K562 (cell line): Measurements from ENCODE around the gene ALOX5. TPM values are rescaled to one million over a fixed set of nuclear protein-coding genes. Genes with fewer than 3 reads are reported as not detected.

ENCODE experiments used
- ATAC-seq: fragments of 200-7000 bp; cut with Tn5 transposase; 3 replicates; pipeline ENCODE4 v1.9.1; 2020; ENCODE audit warnings: moderate library complexity
- BruUV-seq: library from RNA; stranded (reverse); fragments of 400-500 nt; replicated peaks from 2 replicates; lab custom pipeline; 2021; lab: Mats Ljungman, UMichigan
- CTCF ChIA-PET: fragments of 300-600 bp; formaldehyde crosslinking; extraction: SDS; loops from one replicate; lab custom pipeline; 2021; ENCODE audit warnings: low intra/inter-chr PET ratio; lab: Yijun Ruan, JAX
- POLR2A ChIA-PET: fragments of 300-600, 350-650 bp; sonication (Branson Sonifier 250); formaldehyde crosslinking; extraction: SDS; loops from one replicate; lab custom pipeline; 2021; ENCODE audit warnings: antibody characterized with exemption, inconsistent platforms; lab: Yijun Ruan, JAX
- DNase-seq, 4 experiments: peaks; one replicate each; pipeline versions ENCODE4 v3.0.0 to v3.0.0-alpha.2; 2011 to 2018; ENCODE audit warnings: low spot score in 3 of 4, mixed read lengths in 3 of 4; ENCODE audit errors: extremely low read depth in 1 of 4
- FAIRE-seq: peaks from 2 replicates; lab custom pipeline; 2011; peaks lifted over from hg19 to GRCh38; lab: Jason Lieb, UNC
- H2AFZ ChIP-seq: 2 replicates; pipeline ENCODE4 v1.6.0; 2011; ENCODE audit warnings: low read depth, low read length, control low read depth, inconsistent platforms
- H3K27ac ChIP-seq: fragments of 200-600 bp; 3 replicates; pipeline ENCODE4 v1.8.0; 2011; ENCODE audit warnings: low read depth, mild to moderate bottlenecking, control low read depth, inconsistent platforms, low read length, moderate library complexity, mixed read lengths; ENCODE audit errors: extremely low read depth
- H3K27me3 ChIP-seq, 2 experiments: fragments of 300-600 bp in 1 of 2; 2 replicates in 1 of 2; 3 replicates in 1 of 2; pipeline versions ENCODE4 v1.6.0 to v1.8.0; 2011; ENCODE audit warnings: inconsistent platforms in 2 of 2, low read length in 2 of 2, mild to moderate bottlenecking in 1 of 2, mixed read lengths in 1 of 2, moderate library complexity in 1 of 2; ENCODE audit not compliant: control insufficient read depth in 2 of 2, insufficient read depth in 2 of 2
- H3K36me3 ChIP-seq: fragments of 300-600 bp; 3 replicates; pipeline ENCODE4 v1.8.0; 2011; ENCODE audit warnings: mild to moderate bottlenecking, low read length, inconsistent platforms; ENCODE audit not compliant: control insufficient read depth, insufficient read depth
- H3K4me1 ChIP-seq, 2 experiments: fragments of 200-600 bp in 1 of 2; replicated peaks in 1 of 2; 2 replicates in 1 of 2; 3 replicates in 1 of 2; pipeline versions ENCODE4 v1.5.1 to v1.8.0; 2011; ENCODE audit warnings: inconsistent platforms in 2 of 2, low read length in 2 of 2, mild to moderate bottlenecking in 1 of 2, mixed read lengths in 1 of 2, moderate library complexity in 1 of 2; ENCODE audit not compliant: control insufficient read depth in 2 of 2, insufficient read depth in 2 of 2
- H3K4me2 ChIP-seq: 2 replicates; pipeline ENCODE4 v1.6.1; 2011; ENCODE audit warnings: low read length, control low read depth, inconsistent platforms, mixed read lengths; ENCODE audit not compliant: insufficient read depth
- H3K4me3 ChIP-seq: fragments of 200-600 bp; sonication (generic), shearing (Covaris generic); 2 replicates; pipeline ENCODE4 v1.5.1; 2016; ENCODE audit warnings: control low read depth, inconsistent platforms
- H3K79me2 ChIP-seq: fragments of 200-600 bp; 3 replicates; pipeline ENCODE4 v1.8.0; 2011; ENCODE audit warnings: low read length, inconsistent platforms; ENCODE audit not compliant: control insufficient read depth, insufficient read depth
- H3K9ac ChIP-seq, 2 experiments: 2 replicates each; pipeline versions ENCODE4 v1.6.0 to v1.6.1; 2011; ENCODE audit warnings: low read depth in 2 of 2, low read length in 2 of 2, control low read depth in 1 of 2, inconsistent platforms in 1 of 2, mild to moderate bottlenecking in 1 of 2, mixed read lengths in 1 of 2; ENCODE audit not compliant: insufficient read depth in 1 of 2
- H3K9me1 ChIP-seq: one replicate; pipeline ENCODE4 v1.6.0; 2011; ENCODE audit warnings: inconsistent platforms, mild to moderate bottlenecking, low read length, moderate library complexity; ENCODE audit not compliant: control insufficient read depth, insufficient read depth
- H3K9me3 ChIP-seq: replicated peaks from 2 replicates; pipeline ENCODE4 v1.5.1; 2011; ENCODE audit warnings: low read depth, low read length, inconsistent platforms; ENCODE audit not compliant: control insufficient read depth, insufficient read depth
- H4K20me1 ChIP-seq: replicated peaks from 2 replicates; pipeline ENCODE4 v1.6.1; 2011; ENCODE audit warnings: low read length, inconsistent platforms, mixed read lengths; ENCODE audit not compliant: control insufficient read depth, insufficient read depth
- FOXJ2 ChIP-seq: fragments of 200-800 bp; sonication (Bioruptor generic); IDR thresholded peaks from 2 replicates; pipeline ENCODE4 v1.6.1; 2016; ENCODE audit warnings: missing genetic modification characterization, missing compliant biosample characterization
- NELFE ChIP-seq: IDR thresholded peaks from 2 replicates; pipeline ENCODE4 v1.6.1; 2011; ENCODE audit warnings: mild to moderate bottlenecking; ENCODE audit not compliant: insufficient read depth, insufficient read length
- NUFIP1 ChIP-seq: fragments of 450-650 bp; IDR thresholded peaks from 2 replicates; pipeline ENCODE4 v1.6.1; 2018; ENCODE audit not compliant: partially characterized antibody
- POLR2B ChIP-seq: fragments of 450-650 bp; IDR thresholded peaks from 2 replicates; pipeline ENCODE4 v1.6.1; 2018; ENCODE audit warnings: low read depth; ENCODE audit not compliant: partially characterized antibody
- POLR2G ChIP-seq: fragments of 200-400 bp; formaldehyde crosslinking; IDR thresholded peaks from 2 replicates; pipeline ENCODE4 v1.6.1; 2017; ENCODE audit warnings: low read depth, mild to moderate bottlenecking, antibody characterized with exemption, low read length, moderate library complexity
- RBM22 ChIP-seq: fragments of 200-400 bp; formaldehyde crosslinking; IDR thresholded peaks from 2 replicates; pipeline ENCODE4 v1.6.1; 2018; ENCODE audit warnings: low read length, low read depth; ENCODE audit not compliant: poor library complexity, severe bottlenecking
- ZNF830 ChIP-seq: fragments of 250-450 bp; sonication (Bioruptor Pico); IDR thresholded peaks from 2 replicates; pipeline ENCODE4 v1.5.0; 2021; ENCODE audit warnings: mild to moderate bottlenecking
- WGBS: fragments of 100-300 bp; shearing (Covaris generic); methylation state at CpG from one replicate; pipeline ENCODE4 v1.1.6; 2016; ENCODE audit warnings: low coverage, mixed read lengths; ENCODE audit not compliant: insufficient coverage; ENCODE audit errors: missing lambda C conversion rate; 5-methylcytosine and 5-hydroxymethylcytosine counted together
- in situ Hi-C: fragments of 300-500 bp; cut with MboI; formaldehyde crosslinking; loops from 4 replicates; pipeline ENCODE4 v1.15.0; 2018; ENCODE audit warnings: inconsistent platforms, mixed read lengths
- intact Hi-C: fragments of 100-400 bp; cut with micrococcal nuclease; formaldehyde crosslinking; loops from 2 replicates; pipeline ENCODE4 v1.14.2; 2022
- polyA plus RNA-seq, 8 experiments: library from polyadenylated mRNA; depleted of rRNA in 4 of 8; stranded (reverse) in 5 of 8; unstranded in 3 of 8; fragments of >200 nt; fragmentation: Nextera tagmentation in 2 of 8; fragmentation: Illumina TruSeq in 1 of 8; extraction: Ambion mirVana in 2 of 8; extraction: Trizol in 1 of 8; gene quantifications; 2 replicates each; pipeline versions ENCODE4 v1.2.1 to v1.2.3, GENCODE V29; 2011 to 2014; ENCODE audit warnings: inconsistent platforms in 1 of 8, missing spikeins in 1 of 8
- total RNA-seq, 7 experiments: library from RNA; depleted of rRNA in 6 of 7; stranded (reverse); fragments of >200 nt in 6 of 7; fragmentation: Illumina TruSeq in 2 of 7; extraction: Trizol in 2 of 7; gene quantifications; 2 replicates each; pipeline versions ENCODE4 v1.2.1 to v1.2.3, GENCODE V29; 2011 to 2021; ENCODE audit warnings: low replicate concordance in 1 of 7

The ALOX5 gene
- total and polyA plus RNA-seq, 9 of the 15 experiments (the other 6 are each of a cell fraction or from before 2014, with no cell fraction given), result 0.10 to 2.4 (median 1.4) TPM

DNA sequence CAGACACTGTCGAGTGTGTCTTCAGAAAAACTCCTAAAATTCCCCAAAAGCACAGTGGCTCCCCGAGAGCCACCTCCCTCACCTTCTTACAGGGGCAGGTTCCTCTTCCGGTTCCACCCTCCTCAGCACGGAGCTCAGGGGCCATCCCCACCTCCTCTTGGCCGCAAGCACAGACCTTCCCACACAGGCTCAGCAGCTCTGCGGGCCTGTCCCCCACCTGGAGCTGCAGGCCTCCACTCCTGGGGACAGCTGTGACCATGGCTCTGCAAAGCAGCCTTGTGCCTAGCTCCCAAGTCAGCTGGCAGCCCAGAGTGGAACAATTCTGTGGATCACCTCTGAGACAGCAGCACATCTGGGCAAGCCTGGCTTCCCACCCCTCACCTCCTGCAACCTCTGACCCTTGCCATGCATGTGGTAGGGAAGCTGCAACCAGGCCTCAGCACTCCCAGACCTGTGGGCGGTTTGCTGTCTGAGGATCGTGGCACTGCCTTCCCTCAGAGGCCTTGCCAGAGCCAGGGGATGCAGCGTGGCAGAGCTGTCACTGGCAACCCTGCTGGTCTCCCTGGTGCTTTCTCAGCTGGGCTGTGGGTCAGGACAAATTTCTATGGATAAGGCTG, 79.7 kb downstream of the ALOX5 start:
- CTCF ChIA-PET, result no interaction called here
- peaks cover 0 to 8% of the 10 kb centered on the region in 2 experiments; a peak in 2 of 5 replicates for H3K4me1 ChIP-seq
- FAIRE-seq (no peak), DNase-seq (no peak), ATAC-seq (peak; percentile 51)
- no peaks in the 10 kb centered on the region for H3K9me3 ChIP-seq
- H3K27ac ChIP-seq, result no peak overlapping the region
- no peak for TF ChIP-seq POLR2B
- no peak for TF ChIP-seq FOXJ2
- no peak for TF ChIP-seq NUFIP1
- no peak for TF ChIP-seq NELFE
- TF ChIP-seq POLR2G, result peak; percentile 50
- TF ChIP-seq RBM22, result peak; percentile 14
- no peak for TF ChIP-seq ZNF830 (CRISPR knock-in tag)
- WGBS, result 62% methylated on average over 8 of the region's 9 CpGs
- H3K27me3 ChIP-seq, result no peaks in the 10 kb centered on the region
- intact Hi-C loops, result no loop called here
- no TSS peak for BruUV-seq
- peak overlapping the region in 1 of 2 experiments; percentile 75; a peak in 2 of 4 replicates for H3K9ac ChIP-seq
- in situ Hi-C loops, result no loop called here
- POLR2A ChIA-PET, result interaction anchor here (0.6 to 1.3 kb wide), 3 partner anchors 11 to 212 kb away, joined by 3 to 5 read pairs (median 4); no protein-coding TSS in a partner anchor
- peaks cover 24% of the 10 kb centered on the region; the same call in 2 of the 3 replicates for H3K36me3 ChIP-seq
- no peaks in the 10 kb centered on the region for H4K20me1 ChIP-seq
- H3K79me2 ChIP-seq, result no peaks in the 10 kb centered on the region
- no peak overlapping the region for H2AFZ ChIP-seq
- H3K4me3 ChIP-seq, result no peak overlapping the region
- H3K9me1 ChIP-seq, result no peaks in the 10 kb centered on the region
- no peak overlapping the region for H3K4me2 ChIP-seq
